Cardiac fibroblast (primary cell): Measurements from ENCODE around the gene SAYSD1.

Source experiments
- DNase-seq, 2 donors: peaks; one replicate each; pipeline versions ENCODE4 v3.0.0 to v3.0.0-alpha.2; 2010; ENCODE audit warnings: low read depth in 2 of 2
- H3K4me3 ChIP-seq, 2 donors: replicated peaks in 1 of 2; 1 replicate in 1 of 2; 2 replicates in 1 of 2; pipeline ENCODE4 v1.5.1; 2011; ENCODE audit warnings: low read depth in 2 of 2, low read length in 2 of 2, mild to moderate bottlenecking in 2 of 2, moderate library complexity in 1 of 2
- TF ChIP-seq, protein P1 (sequence below): IDR thresholded peaks from one replicate; pipeline ENCODE4 v1.5.1; 2011; ENCODE audit warnings: low read depth, mild to moderate bottlenecking, low read length, inconsistent platforms

The SAYSD1 gene

GRCh38 chr6:39090036-39090435 is 24.9 kb downstream of the SAYSD1 start:
- DNase-seq: no peak
- TF ChIP-seq, protein P1, sequence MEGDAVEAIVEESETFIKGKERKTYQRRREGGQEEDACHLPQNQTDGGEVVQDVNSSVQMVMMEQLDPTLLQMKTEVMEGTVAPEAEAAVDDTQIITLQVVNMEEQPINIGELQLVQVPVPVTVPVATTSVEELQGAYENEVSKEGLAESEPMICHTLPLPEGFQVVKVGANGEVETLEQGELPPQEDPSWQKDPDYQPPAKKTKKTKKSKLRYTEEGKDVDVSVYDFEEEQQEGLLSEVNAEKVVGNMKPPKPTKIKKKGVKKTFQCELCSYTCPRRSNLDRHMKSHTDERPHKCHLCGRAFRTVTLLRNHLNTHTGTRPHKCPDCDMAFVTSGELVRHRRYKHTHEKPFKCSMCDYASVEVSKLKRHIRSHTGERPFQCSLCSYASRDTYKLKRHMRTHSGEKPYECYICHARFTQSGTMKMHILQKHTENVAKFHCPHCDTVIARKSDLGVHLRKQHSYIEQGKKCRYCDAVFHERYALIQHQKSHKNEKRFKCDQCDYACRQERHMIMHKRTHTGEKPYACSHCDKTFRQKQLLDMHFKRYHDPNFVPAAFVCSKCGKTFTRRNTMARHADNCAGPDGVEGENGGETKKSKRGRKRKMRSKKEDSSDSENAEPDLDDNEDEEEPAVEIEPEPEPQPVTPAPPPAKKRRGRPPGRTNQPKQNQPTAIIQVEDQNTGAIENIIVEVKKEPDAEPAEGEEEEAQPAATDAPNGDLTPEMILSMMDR: no peak
- no peak overlapping the region for H3K4me3 ChIP-seq

DNA sequence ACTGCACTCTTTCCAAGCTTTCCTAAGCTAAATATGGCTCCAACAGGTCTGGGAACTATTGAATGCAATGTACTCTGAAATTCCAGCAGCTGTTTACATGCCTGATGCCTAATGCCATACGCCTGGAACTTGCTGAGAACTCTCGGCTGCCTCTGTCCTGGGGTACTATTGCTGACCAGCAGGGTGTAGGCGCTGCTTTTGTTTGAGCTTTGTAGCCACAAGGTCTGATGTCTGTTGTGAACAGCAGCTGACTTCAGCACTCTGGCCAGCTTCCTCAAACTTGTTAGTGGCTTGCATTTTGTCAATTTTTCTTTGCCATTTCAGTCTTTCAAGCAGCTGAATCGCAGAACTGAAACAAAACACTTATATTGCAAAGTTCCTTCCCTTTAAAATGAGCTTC is 26.7 kb downstream of the SAYSD1 start:
- no peak overlapping the region for H3K4me3 ChIP-seq
- TF ChIP-seq, protein P1: peak; percentile 41
- peak; percentile 55 to 80 for DNase-seq

GRCh38 chr6:39087197-39087596 is 27.8 kb downstream of the SAYSD1 start:
- no peak overlapping the region for H3K4me3 ChIP-seq
- TF ChIP-seq, protein P1: no peak
- DNase-seq: no peak

- no peak for DNase-seq
- TF ChIP-seq, protein P1: no peak
- no peak overlapping the region for H3K4me3 ChIP-seq
These were observed 28.3 kb downstream of the SAYSD1 start for GRCh38 chr6:39086711-39087110.

- TF ChIP-seq, protein P1: no peak
- H3K4me3 ChIP-seq: no peak overlapping the region
- no peak for DNase-seq
These were observed 28.7 kb downstream of the SAYSD1 start for GRCh38 chr6:39086294-39086693.

- DNase-seq: no peak
- no peak overlapping the region for H3K4me3 ChIP-seq
- TF ChIP-seq, protein P1: no peak
These were observed 29.7 kb downstream of the SAYSD1 start for GRCh38 chr6:39085129-39085797.

- TF ChIP-seq, protein P1: no peak
- no peak overlapping the region for H3K4me3 ChIP-seq
- DNase-seq: no peak
These were observed 30.5 kb downstream of the SAYSD1 start for GRCh38 chr6:39084506-39084905.
